ENCODE data around the gene PROCR. TPM values are rescaled to one million over a fixed set of nuclear protein-coding genes. Genes with fewer than 3 reads are reported as not detected.

Gene PROCR
- total RNA-seq, 1 experiment from 2014 or later = 52.0 TPM

DNA sequence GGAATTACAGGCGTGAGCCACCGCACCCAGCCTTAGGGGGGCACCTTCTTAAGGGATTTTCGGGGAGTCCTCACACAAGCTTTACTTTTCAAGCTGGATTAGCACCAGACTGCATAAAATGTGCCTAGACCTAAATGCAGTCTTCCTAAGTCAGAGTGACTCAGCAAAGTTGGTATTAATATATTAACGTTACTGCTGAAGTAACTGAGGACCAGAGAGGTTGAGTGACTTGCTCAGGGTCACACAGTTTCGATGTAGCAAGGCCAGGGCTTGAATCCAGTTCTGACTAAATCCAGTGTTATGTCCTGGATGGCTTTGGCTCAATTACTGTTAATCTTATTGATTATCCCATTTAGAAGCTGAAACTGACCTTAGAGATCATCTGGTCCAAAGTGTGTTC is 38.1 kb upstream of the PROCR start:
- no TSS peak for BruUV-seq (replicated peaks)
- H3K9me2 ChIP-seq (ENCODE audit: insufficient read depth) = no peaks in the 10 kb centered on the region
- intact Hi-C loops (cut with micrococcal nuclease) = no loop called here
- ChIA-PET POLR2A (no interaction called here), CTCF (interaction anchor here (2.1 kb wide), 1 partner anchor 11 kb away, joined by 6 read pairs; no protein-coding TSS in a partner anchor), RAD21 (ENCODE audit: low non-redundant PET in 1 of 2, low total read pairs in 2 of 2, uncharacterized antibody in 2 of 2, unreplicated experiment in 2 of 2) (no interaction called here)
- peaks cover 5 to 15% of the 10 kb centered on the region in 2 experiments for H3K36me3 ChIP-seq (ENCODE audit: control insufficient read depth in 1 of 2, insufficient read depth in 2 of 2, low read length in 2 of 2)
- H3K9me3 ChIP-seq (ENCODE audit: control insufficient read depth in 1 of 2, insufficient read depth in 1 of 2, low read depth in 1 of 2, low read length in 2 of 2) = no peaks in the 10 kb centered on the region
- H4K20me1 ChIP-seq (ENCODE audit: insufficient read depth) = no peaks in the 10 kb centered on the region
- TF ChIP-seq ELF1 (IDR thresholded peaks at IDR 0.05; ENCODE audit: borderline replicate concordance, low read depth) = no peak
- TF ChIP-seq ZFX (IDR thresholded peaks at IDR 0.05) = no peak
- TF ChIP-seq, protein P1, sequence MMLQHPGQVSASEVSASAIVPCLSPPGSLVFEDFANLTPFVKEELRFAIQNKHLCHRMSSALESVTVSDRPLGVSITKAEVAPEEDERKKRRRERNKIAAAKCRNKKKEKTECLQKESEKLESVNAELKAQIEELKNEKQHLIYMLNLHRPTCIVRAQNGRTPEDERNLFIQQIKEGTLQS (IDR thresholded peaks at IDR 0.05) = no peak
- H2AFZ ChIP-seq (ENCODE audit: low read depth, low read length, poor library complexity, severe bottlenecking) = no peak overlapping the region
- H3K27me3 ChIP-seq (ENCODE audit: insufficient read depth, low read length) = no peaks in the 10 kb centered on the region
- no peak overlapping the region for H3K4me3 ChIP-seq (replicated peaks in 1 of 2; ENCODE audit: low read depth in 1 of 2, low read length in 2 of 2)
- H3K27ac ChIP-seq (ENCODE audit: low read depth, low read length) = no peak overlapping the region
- no peak for ATAC-seq
- no peaks in the 10 kb centered on the region for H3K4me1 ChIP-seq (ENCODE audit: control insufficient read depth in 1 of 2, insufficient read depth in 2 of 2, low read length in 2 of 2)
- no peak overlapping the region for H3K9ac ChIP-seq (ENCODE audit: low read length)
- no peak for DNase-seq (ENCODE audit: low read depth, low spot score)
- H3K79me2 ChIP-seq (ENCODE audit: insufficient read depth, low read length) = no peaks in the 10 kb centered on the region
- H3K4me2 ChIP-seq (ENCODE audit: low read length) = no peak overlapping the region

DNA sequence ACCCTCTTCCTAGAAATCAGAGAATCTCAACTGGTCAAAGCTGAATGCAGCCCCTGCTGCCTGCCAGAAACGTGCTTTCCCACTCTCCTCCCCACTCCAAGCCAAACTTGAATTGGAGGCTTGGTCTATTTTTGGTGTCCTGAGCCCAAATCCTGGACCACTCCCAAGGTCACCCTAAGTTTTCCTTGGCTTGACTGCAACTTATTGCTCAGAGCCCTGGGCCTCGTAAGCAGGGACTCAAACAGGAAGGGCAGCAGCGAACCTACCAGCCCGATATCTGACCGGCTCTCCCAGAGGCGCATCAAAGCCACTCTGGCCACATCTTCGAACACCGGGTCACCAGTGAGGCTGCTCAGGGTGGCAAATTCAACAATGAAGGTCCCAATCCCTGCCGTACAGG is 37.4 kb upstream of the PROCR start:
- Histone ChIP-seq H3K4me1 (ENCODE audit: control insufficient read depth in 1 of 2, insufficient read depth in 2 of 2, low read length in 2 of 2) (no peaks in the 10 kb centered on the region), H3K4me2 (ENCODE audit: low read length) (no peak overlapping the region), H3K36me3 (ENCODE audit: control insufficient read depth in 1 of 2, insufficient read depth in 2 of 2, low read length in 2 of 2) (peaks cover 5 to 15% of the 10 kb centered on the region in 2 experiments), H3K9me2 (ENCODE audit: insufficient read depth) (no peaks in the 10 kb centered on the region), H2AFZ (ENCODE audit: low read depth, low read length, poor library complexity, severe bottlenecking) (no peak overlapping the region), H3K27me3 (ENCODE audit: insufficient read depth, low read length) (no peaks in the 10 kb centered on the region), H3K4me3 (replicated peaks in 1 of 2; ENCODE audit: low read depth in 1 of 2, low read length in 2 of 2) (no peak overlapping the region), H3K79me2 (ENCODE audit: insufficient read depth, low read length) (no peaks in the 10 kb centered on the region), H3K27ac (ENCODE audit: low read depth, low read length) (no peak overlapping the region), H3K9me3 (ENCODE audit: control insufficient read depth in 1 of 2, insufficient read depth in 1 of 2, low read depth in 1 of 2, low read length in 2 of 2) (no peaks in the 10 kb centered on the region), H4K20me1 (ENCODE audit: insufficient read depth) (no peaks in the 10 kb centered on the region), H3K9ac (ENCODE audit: low read length) (no peak overlapping the region)
- BruUV-seq (replicated peaks) = no TSS peak
- ChIA-PET RAD21 (ENCODE audit: low non-redundant PET in 1 of 2, low total read pairs in 2 of 2, uncharacterized antibody in 2 of 2, unreplicated experiment in 2 of 2) (no interaction called here), CTCF (no interaction called here), POLR2A (no interaction called here)
- DNase-seq (ENCODE audit: low read depth, low spot score) (no peak), ATAC-seq (no peak)
- no peak for TF ChIP-seq TCF7L2 (IDR thresholded peaks at IDR 0.05; ENCODE audit: borderline replicate concordance, extremely low read depth, insufficient read depth, insufficient read length)
- TF ChIP-seq ZFX (IDR thresholded peaks at IDR 0.05) = no peak
- no peak for TF ChIP-seq SP1 (IDR thresholded peaks at IDR 0.05; ENCODE audit: low read depth)
- no peak for TF ChIP-seq EZH2 (IDR thresholded peaks at IDR 0.05)
- no peak for TF ChIP-seq MAX (IDR thresholded peaks at IDR 0.05)
- TF ChIP-seq ZNF274 (IDR thresholded peaks at IDR 0.05; ENCODE audit: low read depth, low read length) = no peak
- no peak for TF ChIP-seq YY1 (IDR thresholded peaks at IDR 0.05; ENCODE audit: extremely low read depth, insufficient replicate concordance, low read depth, low read length)
- TF ChIP-seq POLR2AphosphoS5 (IDR thresholded peaks at IDR 0.05; ENCODE audit: low read depth, low read length) = no peak
- no peak for TF ChIP-seq CEBPB (IDR thresholded peaks at IDR 0.05; ENCODE audit: low read depth)
- TF ChIP-seq, protein P2, sequence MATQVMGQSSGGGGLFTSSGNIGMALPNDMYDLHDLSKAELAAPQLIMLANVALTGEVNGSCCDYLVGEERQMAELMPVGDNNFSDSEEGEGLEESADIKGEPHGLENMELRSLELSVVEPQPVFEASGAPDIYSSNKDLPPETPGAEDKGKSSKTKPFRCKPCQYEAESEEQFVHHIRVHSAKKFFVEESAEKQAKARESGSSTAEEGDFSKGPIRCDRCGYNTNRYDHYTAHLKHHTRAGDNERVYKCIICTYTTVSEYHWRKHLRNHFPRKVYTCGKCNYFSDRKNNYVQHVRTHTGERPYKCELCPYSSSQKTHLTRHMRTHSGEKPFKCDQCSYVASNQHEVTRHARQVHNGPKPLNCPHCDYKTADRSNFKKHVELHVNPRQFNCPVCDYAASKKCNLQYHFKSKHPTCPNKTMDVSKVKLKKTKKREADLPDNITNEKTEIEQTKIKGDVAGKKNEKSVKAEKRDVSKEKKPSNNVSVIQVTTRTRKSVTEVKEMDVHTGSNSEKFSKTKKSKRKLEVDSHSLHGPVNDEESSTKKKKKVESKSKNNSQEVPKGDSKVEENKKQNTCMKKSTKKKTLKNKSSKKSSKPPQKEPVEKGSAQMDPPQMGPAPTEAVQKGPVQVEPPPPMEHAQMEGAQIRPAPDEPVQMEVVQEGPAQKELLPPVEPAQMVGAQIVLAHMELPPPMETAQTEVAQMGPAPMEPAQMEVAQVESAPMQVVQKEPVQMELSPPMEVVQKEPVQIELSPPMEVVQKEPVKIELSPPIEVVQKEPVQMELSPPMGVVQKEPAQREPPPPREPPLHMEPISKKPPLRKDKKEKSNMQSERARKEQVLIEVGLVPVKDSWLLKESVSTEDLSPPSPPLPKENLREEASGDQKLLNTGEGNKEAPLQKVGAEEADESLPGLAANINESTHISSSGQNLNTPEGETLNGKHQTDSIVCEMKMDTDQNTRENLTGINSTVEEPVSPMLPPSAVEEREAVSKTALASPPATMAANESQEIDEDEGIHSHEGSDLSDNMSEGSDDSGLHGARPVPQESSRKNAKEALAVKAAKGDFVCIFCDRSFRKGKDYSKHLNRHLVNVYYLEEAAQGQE (IDR thresholded peaks at IDR 0.05; ENCODE audit: low read depth) = no peak
- TF ChIP-seq, protein P1 (IDR thresholded peaks at IDR 0.05) = no peak
- TF ChIP-seq EGR1 (IDR thresholded peaks at IDR 0.05; ENCODE audit: low read depth) = no peak
- intact Hi-C loops (cut with micrococcal nuclease) = no loop called here
